GM18909 (cell line): ENCODE results near the gene PTPRF.

Source experiments
- ATAC-seq: cut with Tn5 transposase; IDR thresholded peaks from one replicate; pipeline ENCODE4 v1.9.1; 2021; ENCODE audit warnings: mild to moderate bottlenecking; ENCODE audit not compliant: unreplicated experiment, poor library complexity

Gene PTPRF

DNA sequence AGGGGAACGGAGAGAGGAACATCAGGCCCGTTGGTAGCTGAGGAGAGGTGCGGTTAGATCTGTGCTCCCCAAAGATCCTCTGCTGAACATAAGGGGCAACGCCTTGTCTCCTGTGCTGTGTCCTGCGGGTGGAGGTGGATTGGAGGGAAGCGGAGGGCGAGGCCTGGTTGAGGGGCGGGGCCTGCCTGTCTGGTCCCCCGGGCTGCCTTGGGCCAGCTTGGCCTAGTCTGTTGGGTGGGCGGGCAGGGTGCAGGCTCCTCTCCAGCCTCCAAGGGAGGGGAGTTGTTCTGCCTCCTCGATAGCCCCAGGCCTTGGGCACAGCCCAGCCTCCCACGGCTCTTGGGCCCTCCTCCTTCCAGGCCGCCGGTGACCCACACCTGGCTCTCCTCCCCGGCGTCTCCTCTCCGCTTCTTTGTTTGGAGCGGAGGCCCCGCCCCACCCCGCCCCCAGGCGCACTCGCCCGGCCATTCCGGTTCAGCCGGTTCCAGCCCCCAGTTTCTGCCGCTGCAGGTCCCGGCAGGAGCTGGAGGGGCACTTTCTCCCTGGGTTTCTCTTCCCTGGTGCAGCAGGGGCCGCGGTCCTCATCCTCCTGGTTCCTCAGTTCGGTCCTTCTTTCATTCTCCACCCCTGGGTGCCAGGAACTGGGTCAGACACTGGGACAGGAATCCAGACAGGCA lies 19.4 kb downstream of the PTPRF start:
- no peak for ATAC-seq

DNA sequence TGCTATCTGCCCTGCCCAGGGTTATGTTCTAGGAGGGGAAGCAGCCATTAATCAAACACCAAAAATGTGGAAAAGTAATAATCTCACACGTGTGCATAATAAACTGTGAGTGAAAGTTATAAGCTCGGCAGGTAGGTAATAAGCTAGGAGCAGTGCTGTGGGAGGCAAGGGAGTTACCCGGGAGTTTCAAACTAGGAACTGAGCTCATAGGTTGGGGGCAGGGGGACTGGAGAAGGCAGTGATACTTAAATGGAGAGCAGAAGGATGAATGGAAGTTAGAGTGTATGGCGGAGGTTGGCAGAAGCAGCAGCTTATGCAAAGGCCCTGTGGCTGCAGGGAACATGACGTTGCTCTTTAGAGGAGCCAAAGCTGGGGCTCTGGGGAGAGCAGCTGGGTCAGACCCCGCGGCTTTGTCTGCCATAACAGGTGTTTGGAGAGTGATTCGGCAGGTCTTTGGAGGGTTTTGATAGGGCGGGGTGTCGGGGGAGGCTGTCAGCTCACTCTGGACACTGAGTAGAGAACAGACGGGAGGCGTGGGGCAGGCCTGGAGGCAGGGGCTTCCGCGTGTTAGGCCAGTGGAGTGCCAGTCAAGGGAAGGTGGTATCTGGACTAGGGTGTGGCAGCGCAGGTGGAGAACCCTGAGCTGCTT lies 20.0 kb downstream of the PTPRF start:
- ATAC-seq, result no peak

DNA sequence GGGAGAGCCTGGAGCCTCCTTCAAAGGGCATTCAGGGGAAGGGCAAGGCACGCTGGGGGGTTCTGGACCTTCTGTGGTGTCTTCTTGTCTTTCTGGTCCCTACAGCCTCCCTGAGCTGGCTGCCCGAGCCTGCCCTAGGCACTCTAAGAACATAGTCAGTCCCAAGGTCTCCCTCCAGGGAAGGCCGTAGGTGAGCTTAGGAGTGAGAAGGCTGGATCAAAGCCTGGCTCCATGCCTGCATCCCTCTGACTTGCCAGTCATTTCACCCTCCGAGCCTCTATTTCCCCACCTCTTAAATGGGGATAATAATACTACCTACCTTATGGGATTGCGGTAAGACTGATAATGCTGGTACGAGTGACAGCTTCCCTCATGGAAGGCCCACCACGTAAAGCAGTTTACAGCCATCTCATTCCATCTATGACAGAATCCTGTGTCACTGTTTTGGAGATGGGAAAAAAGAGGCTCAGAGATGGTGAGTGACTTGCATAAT lies 20.8 kb downstream of the PTPRF start:
- no peak for ATAC-seq

DNA sequence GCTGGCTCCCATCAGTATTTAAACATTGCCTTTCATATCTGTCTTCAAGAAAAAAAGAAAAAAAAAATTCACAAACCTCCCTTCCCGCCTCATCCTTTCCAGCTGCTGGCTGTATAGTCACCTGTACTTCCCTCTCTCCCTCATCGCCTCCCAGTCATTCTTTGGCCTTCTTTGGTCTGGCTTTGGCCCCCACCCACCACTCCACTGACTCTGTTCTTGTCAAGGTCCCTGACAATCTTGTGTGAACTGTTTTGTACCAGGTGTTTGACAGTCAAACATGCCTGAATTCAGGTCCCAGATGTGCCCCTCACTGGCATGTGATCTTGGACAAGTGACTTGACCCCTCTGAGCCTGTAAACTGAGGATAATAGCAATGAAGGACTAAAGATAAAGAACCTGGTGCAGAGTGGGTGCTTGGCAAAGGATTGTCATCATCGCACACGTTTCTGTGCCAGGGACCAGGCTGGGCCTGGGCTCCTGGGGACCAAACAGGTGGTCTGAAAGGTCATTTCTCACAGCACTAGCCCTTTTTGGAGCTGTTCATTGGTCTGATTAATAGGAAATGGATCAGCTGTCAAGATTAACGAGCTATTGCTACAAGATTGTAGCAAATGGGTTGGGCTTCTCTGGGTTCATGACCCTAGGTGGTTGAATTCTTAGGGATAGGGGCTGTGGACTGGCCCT lies 21.5 kb downstream of the PTPRF start:
- no peak for ATAC-seq

DNA sequence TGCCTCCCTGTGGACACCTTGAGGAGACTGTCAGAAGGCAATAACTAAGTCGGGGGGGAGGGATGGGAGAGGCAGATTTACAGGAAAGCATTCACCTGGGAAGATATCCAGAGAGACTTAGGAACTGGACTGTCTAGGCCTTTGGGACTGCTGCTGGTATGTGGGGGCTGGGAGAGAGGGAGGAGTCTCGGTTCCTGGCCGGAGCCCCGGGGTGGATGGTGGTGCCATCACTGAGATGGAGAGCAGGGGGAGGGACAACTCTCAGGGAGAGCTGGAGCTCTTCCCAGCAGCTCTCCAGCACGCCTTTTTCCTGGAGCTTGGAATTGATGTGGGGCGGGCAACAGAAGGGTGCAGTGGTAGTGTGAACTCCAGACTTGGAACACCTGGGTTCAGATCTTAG lies 22.1 kb downstream of the PTPRF start:
- ATAC-seq, result no peak

DNA sequence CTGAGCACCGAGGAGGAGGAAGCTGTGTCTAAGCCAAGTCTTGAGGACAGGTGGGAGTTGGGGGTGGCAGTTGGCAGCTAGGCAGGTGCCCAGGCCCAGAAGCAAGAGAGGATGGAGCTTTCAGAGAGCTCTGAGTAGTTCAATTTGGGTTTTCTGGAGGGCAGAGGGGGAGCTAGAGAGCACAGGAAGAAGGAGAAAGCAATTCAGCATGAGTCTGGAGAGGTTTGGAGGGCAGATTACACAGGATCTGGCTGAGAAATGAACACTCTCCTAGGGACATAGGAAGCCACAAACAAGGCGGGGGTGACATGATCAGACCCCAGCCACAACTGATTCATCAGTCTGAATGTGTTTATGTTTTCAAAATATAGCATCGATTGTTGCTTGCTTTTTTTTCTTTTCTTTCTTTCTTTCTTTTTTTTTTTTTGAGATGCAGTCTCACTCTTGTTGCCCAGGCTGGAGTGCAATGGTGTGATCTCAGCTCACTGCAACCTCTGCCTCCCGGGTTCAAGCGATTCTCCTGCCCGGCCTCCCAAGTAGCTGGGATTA lies 23.8 kb downstream of the PTPRF start:
- no peak for ATAC-seq

DNA sequence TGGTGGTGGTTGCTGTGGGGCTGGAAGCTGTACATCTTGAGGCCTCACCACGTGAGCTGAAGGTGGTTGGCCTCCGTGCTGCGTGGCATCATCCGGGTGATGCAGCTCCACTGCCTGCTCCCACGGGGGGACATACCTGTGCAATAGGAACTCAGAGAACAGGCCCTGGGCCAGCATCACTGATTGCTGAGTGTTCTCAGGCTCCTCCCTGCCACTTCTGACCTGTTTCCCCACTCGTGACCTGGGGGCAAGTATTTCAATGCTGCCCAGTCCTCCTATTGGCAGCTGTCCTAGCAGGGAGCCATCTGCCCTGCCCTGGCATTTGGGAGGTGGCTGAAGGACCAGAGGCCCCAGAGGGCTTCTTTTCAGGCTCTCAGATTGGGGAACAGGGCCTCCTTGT lies 26.1 kb downstream of the PTPRF start:
- no peak for ATAC-seq

DNA sequence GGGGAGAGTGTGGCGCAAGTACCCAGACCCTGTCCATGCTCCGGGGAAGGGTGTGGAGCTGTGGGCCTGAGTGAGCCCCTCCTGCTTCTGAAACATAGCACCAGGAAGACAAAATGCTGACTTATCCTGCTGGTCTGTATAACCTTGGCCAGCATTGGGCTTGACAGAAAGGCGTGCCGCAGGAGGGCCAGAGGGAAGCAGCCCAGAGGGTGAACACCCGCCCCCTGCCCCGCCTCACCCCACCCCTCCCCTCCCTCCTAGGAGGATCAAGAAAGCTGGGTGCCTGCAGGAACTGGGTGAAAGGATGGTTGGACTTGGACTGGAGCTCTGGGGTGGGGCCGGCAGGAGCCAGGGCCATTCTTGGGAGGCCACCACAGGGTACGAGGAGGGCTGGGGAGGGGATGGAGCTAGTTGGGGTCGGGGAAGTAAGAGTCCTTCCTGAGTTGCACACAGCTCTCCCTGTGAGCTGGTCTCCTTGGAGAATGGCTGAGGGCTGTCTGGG lies 27.1 kb downstream of the PTPRF start:
- no peak for ATAC-seq

DNA sequence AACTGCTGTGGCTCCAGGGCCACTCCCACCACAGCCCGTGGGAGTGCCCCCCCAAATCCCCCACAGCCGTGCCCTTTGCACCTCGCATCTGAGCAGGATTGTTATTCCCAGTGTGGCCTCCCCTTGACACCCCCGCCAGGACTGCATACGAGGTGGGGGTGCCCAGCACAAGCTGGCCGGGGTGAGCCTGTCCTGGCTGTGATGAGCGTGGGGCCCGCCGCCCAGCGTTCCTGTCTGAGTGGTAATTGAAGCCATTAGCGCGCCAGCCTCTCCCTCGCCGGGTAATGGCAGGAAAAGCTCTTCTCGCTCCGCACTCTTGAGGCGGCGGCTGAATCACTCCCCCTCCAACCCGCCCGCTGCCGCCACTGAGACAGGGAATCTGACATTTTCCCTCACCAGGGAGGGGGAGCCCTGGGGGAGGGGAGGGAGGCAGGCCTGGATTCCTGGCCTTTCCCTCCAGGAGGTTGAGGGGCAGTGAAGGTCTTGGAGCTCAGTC lies 27.7 kb downstream of the PTPRF start:
- no peak for ATAC-seq

DNA sequence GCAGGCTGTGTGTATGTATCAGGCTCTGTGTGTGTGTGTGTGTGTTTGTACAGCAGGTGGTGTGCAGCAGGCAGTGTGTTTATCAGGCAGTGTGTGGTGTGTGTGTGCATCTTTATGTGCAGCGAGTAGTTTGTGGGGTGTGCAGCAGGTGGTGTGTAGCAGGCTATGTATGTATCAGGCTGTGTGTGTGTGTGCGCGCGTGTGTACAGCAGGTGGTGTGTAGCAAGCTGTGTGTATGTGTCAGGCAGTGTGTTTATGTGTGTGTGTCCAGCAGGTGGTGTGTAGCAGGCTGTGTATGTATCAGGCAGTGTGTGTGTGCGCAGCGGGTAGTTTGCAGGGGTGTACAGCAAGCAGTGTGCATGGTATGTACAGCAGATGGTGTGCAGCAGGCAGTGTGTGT lies 29.0 kb downstream of the PTPRF start:
- ATAC-seq, result no peak

DNA sequence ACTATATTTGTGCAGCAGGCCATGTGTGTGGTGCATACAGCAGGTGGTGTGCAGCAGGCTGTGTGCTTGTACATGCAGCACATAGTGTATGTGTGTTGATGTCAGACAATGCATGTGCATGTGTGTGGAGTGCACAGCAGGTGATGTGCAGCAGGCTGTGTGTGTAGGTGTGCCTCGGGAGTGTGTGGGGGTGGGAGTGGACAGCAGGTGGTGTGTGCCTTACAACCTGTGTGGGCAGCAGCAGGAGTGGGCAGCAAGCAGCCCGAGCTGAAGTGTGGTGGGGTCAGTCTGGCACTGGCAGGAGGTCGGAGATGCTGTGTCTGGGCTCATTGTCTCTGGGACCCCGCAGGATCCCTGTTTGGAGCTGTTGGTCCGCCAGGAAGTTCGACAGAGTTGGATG lies 29.6 kb downstream of the PTPRF start:
- ATAC-seq, result no peak

DNA sequence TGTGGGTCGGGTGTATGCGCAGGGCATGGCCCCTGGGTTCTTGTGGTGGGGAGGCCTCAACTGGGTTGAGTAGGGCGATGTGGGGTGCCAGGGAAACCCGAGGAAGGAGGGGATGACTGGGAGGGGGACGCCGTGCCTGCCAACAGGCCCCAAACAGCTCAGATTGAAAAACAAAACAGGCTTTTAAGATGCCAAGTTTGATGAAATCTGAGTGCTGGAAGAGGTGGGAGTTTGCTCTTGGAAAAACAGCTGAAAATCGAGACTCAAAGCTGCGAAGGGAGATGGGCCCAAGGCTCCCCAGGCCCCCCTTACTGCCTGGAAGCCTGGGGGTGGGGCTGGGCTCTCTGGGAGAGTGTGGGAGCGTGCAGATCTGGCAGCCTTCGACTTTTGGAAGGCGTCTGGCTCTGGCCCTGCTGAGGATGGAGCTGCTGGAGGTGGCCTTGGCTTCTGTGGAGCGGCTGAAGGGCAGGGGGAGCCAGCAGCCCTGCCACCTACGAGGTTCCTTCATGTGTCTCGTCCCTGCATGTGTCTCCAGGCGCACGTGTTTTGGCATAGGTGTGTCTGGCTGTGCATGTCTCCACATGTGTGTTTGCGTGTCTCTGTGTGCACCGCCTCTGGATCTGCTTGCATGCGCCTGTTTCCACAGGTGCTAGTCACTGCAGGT lies 33.3 kb downstream of the PTPRF start:
- no peak for ATAC-seq

DNA sequence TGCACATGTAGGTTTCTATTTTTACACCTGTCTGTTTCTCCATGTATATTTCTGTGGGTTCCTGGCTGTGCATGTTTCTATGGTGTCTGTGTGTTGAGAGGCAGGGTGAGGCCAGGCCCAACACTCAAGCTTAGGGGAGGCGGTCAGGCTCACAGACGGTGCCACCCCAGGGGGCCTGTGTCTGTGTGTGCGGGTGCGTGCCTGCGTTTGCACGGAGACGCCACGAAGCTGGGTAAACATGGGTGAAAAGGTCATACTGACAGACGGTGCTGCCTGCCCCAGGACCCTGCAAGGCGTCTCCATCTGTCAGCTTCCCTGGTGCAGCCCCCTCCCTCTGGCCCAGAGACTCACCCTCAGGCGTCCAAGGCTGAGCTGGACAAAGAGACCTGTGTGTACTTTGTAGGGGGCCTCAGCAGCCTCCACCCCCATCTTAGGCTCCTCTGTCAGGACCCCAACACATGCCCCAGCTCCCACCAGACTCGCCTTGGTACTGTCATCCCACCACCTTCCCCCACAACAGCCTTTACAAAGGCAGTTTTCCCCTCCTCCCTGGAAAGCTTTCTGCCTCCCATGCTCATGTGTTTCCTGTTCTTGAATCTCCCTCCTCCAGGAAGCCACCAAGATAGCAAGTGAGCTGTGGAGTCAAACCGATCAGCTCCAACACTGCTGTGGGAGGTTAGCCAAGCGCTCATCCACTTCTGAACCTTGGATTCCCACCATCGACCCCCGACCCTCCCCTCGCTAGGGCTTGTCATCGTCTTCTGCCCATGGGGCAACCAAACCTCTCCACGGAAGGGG lies 34.1 kb downstream of the PTPRF start:
- ATAC-seq, result no peak

DNA sequence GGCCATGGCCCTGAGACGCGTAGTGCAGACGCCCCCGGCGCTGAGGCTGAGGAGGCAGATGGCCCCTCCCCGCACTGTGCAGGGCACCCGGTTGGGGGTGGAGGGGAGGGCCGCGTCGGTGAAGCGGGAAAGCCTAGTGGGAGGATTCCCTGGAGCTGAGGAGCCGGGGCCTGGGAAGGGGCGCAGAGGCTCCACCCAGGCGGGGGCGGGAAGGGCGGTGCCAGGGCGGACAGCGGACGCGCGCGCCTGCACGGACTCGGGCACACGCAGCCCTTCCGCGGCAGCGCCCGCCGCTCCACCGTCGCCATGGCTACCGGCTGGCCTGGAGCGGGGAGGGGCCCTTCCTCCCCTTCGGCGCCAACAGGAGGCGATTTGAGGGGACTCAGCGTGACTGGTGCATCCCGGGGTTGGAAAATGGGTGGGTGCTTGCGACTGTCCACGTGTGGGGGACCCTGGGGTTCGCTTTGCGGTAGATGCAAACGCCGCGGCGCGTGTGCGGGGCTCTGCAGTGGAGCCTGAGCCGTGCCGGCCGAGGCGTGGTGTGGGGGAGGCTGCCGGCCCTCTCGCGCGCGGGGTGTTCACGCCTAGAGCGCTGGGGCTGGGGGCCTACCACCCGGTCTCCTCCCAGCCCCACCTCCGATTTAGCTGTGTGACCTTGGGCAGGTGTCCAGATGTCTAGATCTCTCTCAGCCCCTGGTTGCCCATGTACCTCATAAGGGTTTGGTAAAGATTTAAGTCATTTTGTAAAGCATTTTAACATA lies 35.1 kb downstream of the PTPRF start:
- ATAC-seq, result no peak

DNA sequence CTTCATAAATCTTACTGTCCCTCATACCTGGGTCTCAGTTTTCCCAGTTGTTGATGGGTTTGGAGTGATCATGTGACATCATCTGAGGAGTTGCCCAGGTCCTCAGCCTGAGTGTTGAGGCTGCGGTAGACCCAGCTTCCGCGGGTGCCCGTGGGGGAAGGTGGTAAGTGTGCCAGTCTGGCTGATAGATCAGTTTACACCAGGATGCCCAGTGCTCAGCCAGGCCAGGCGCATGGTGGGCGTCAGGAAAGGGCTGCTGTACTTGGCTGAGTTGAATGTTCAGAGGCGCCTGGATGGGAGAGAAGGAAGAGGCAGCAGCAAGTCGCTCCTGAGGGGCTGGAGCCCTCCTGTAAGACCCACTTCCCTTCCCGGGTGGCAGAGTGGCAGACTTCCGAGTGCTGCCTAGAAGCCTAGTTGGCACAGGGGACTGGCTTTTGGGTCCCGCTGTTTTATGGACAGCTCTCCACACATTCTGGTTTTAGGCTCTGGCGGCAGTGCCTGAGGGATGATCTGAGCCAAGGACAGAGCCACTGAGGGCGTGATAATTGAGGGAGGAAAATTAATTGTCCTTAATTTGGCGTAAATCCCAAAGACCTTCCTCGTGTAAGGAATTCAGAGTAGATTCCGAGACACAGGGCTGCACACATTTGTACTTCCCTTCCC lies 35.8 kb downstream of the PTPRF start:
- no peak for ATAC-seq

DNA sequence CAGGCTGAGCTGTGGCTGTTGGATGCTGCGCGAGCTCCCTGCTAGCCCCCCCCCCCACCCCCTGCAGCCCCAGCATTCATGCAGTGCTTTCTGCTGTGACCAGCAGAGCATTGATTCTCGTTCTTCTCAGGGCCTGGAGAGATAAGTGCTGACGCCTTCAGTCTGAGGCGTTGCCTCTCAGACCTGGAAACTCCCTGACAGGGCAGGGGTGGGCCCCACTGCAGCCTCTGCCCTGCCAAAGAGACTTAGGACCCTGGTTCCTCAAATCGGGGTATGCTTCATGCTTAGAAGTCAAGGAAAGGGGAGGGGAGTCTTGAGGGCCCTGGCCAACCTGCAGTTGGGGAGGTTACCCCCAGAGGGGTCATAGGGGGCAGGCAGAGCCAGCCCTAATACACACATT lies 38.5 kb downstream of the PTPRF start:
- no peak for ATAC-seq

DNA sequence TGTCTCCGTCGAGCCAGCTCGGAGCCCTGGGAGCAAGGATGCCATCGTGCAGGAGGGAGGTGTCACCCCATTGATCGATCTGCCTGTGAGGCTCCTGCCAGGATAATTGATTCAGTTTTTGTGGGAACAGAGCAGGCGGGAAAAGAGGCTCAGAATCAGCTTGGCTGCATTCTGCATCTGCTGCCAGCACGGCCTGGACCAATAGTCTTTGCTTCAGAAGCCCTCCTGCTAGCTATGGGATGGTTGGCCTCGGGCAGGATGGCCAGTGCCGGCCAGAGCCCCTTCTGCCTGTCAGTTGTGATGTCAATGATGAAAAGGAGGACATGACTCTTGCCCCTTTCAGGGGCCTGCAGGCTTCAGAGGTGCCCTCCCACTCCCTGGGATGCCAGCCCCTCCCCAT lies 39.6 kb downstream of the PTPRF start:
- no peak for ATAC-seq

DNA sequence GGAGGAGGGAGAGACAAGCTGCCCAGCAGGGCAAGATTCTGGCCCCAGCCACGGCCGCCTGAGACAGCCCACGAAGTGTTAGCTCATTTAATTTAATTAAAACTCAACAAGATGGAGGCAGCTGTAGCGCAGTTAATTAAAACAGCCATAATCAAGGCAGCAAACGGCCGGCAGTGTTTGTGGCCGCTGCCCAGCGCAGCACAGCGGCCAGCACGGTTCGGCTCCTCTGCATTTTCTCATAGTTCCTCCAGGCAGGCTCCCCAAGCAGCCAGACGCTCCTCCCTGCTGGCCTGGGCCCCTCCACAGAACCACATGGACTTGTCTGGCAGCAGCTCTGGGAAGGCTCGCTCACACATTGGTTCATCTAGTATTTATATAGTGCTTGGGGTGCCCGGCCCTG lies 40.0 kb downstream of the PTPRF start:
- no peak for ATAC-seq
